ENCODE data around the gene SNX13.

Gene SNX13

GRCh38 chr7:17844514-17845196 is 95.6 kb downstream of the SNX13 start:
- POLR2A ChIA-PET, result no interaction called here
- DNase-seq (ENCODE audit: extremely low spot score), result no peak
- CTCF ChIA-PET, result interaction anchor here (0.6 kb wide), 1 partner anchor 9 kb away, joined by 3 read pairs; no protein-coding TSS in a partner anchor
- TF ChIP-seq ELF4 (IDR thresholded peaks at IDR 0.05), result no peak
- no peak for TF ChIP-seq CTBP1 (IDR thresholded peaks at IDR 0.05; ENCODE audit: borderline replicate concordance)
- TF ChIP-seq BHLHE40 (IDR thresholded peaks at IDR 0.05; ENCODE audit: borderline replicate concordance), result no peak
- no peak for TF ChIP-seq HDGF (IDR thresholded peaks at IDR 0.05; ENCODE audit: borderline replicate concordance)
- TF ChIP-seq L3MBTL2 (conservative IDR thresholded peaks at IDR 0.05), result no peak
- no peak for TF ChIP-seq LEF1 (IDR thresholded peaks at IDR 0.05; ENCODE audit: borderline replicate concordance)
- TF ChIP-seq FOXK2 (IDR thresholded peaks at IDR 0.05), result no peak
- TF ChIP-seq TARDBP (IDR thresholded peaks at IDR 0.05), result no peak
- no peak for TF ChIP-seq FOXM1 (IDR thresholded peaks at IDR 0.05; ENCODE audit: borderline replicate concordance)
- no peak for TF ChIP-seq ZNF384 (IDR thresholded peaks at IDR 0.05)

GRCh38 chr7:17844022-17844421 is 96.3 kb downstream of the SNX13 start:
- CTCF ChIA-PET, result no interaction called here
- POLR2A ChIA-PET, result no interaction called here
- no peak for DNase-seq (ENCODE audit: extremely low spot score)
- TF ChIP-seq BHLHE40 (IDR thresholded peaks at IDR 0.05; ENCODE audit: borderline replicate concordance) (no peak), FOXM1 (IDR thresholded peaks at IDR 0.05; ENCODE audit: borderline replicate concordance) (no peak), ELF4 (IDR thresholded peaks at IDR 0.05) (no peak), L3MBTL2 (conservative IDR thresholded peaks at IDR 0.05) (no peak), ARNT (IDR thresholded peaks at IDR 0.05) (no peak), NFRKB (IDR thresholded peaks at IDR 0.05) (no peak), ZNF384 (IDR thresholded peaks at IDR 0.05) (no peak), LEF1 (IDR thresholded peaks at IDR 0.05; ENCODE audit: borderline replicate concordance) (no peak), CTBP1 (IDR thresholded peaks at IDR 0.05; ENCODE audit: borderline replicate concordance) (no peak), PKNOX1 (IDR thresholded peaks at IDR 0.05) (no peak), TARDBP (IDR thresholded peaks at IDR 0.05) (no peak), FOXA1 (IDR thresholded peaks at IDR 0.05) (no peak), HDGF (IDR thresholded peaks at IDR 0.05; ENCODE audit: borderline replicate concordance) (no peak)

GRCh38 chr7:17843041-17843440 is 97.3 kb downstream of the SNX13 start:
- ChIA-PET CTCF (no interaction called here), POLR2A (no interaction called here)
- TF ChIP-seq PKNOX1 (IDR thresholded peaks at IDR 0.05), result no peak
- TF ChIP-seq ARNT (IDR thresholded peaks at IDR 0.05), result no peak
- no peak for TF ChIP-seq HDGF (IDR thresholded peaks at IDR 0.05; ENCODE audit: borderline replicate concordance)
- no peak for TF ChIP-seq FOXM1 (IDR thresholded peaks at IDR 0.05; ENCODE audit: borderline replicate concordance)
- TF ChIP-seq CTBP1 (IDR thresholded peaks at IDR 0.05; ENCODE audit: borderline replicate concordance), result no peak
- TF ChIP-seq TARDBP (IDR thresholded peaks at IDR 0.05), result no peak
- no peak for TF ChIP-seq NFRKB (IDR thresholded peaks at IDR 0.05)
- TF ChIP-seq SUZ12 (IDR thresholded peaks at IDR 0.05), result no peak
- TF ChIP-seq ELF4 (IDR thresholded peaks at IDR 0.05), result no peak
- TF ChIP-seq BHLHE40 (IDR thresholded peaks at IDR 0.05; ENCODE audit: borderline replicate concordance), result no peak
- no peak for TF ChIP-seq FOXA1 (IDR thresholded peaks at IDR 0.05)
- TF ChIP-seq SP1 (IDR thresholded peaks at IDR 0.05), result no peak
- no peak for TF ChIP-seq L3MBTL2 (conservative IDR thresholded peaks at IDR 0.05)
- TF ChIP-seq ZNF384 (IDR thresholded peaks at IDR 0.05), result no peak
- TF ChIP-seq FOXK2 (IDR thresholded peaks at IDR 0.05), result no peak
- TF ChIP-seq LEF1 (IDR thresholded peaks at IDR 0.05; ENCODE audit: borderline replicate concordance), result no peak

GRCh38 chr7:17832820-17833355 is 107.4 kb downstream of the SNX13 start:
- no peak for TF ChIP-seq TARDBP (IDR thresholded peaks at IDR 0.05)
- no peak for DNase-seq (ENCODE audit: extremely low spot score)
- CTCF ChIA-PET, result no interaction called here
- POLR2A ChIA-PET, result no interaction called here

More at GRCh38 chr7:17843041-17843440, 97.3 kb downstream of the SNX13 start:
- no peak for DNase-seq (ENCODE audit: extremely low spot score)

- POLR2A ChIA-PET, result no interaction called here
- DNase-seq (ENCODE audit: extremely low spot score), result no peak
- CTCF ChIA-PET, result no interaction called here
- TF ChIP-seq HDGF (IDR thresholded peaks at IDR 0.05; ENCODE audit: borderline replicate concordance) (no peak), SUZ12 (IDR thresholded peaks at IDR 0.05) (no peak), ARNT (IDR thresholded peaks at IDR 0.05) (no peak), PKNOX1 (IDR thresholded peaks at IDR 0.05) (no peak), L3MBTL2 (conservative IDR thresholded peaks at IDR 0.05) (no peak), ELF4 (IDR thresholded peaks at IDR 0.05) (no peak), LEF1 (IDR thresholded peaks at IDR 0.05; ENCODE audit: borderline replicate concordance) (no peak), BHLHE40 (IDR thresholded peaks at IDR 0.05; ENCODE audit: borderline replicate concordance) (no peak), FOXA1 (IDR thresholded peaks at IDR 0.05) (no peak), FOXK2 (IDR thresholded peaks at IDR 0.05) (no peak), ZNF384 (IDR thresholded peaks at IDR 0.05) (no peak), TARDBP (IDR thresholded peaks at IDR 0.05) (no peak), SP1 (IDR thresholded peaks at IDR 0.05) (no peak), NFRKB (IDR thresholded peaks at IDR 0.05) (no peak), CTBP1 (IDR thresholded peaks at IDR 0.05; ENCODE audit: borderline replicate concordance) (no peak), FOXM1 (IDR thresholded peaks at IDR 0.05; ENCODE audit: borderline replicate concordance) (no peak)
Measured at GRCh38 chr7:17832242-17832641, 108.1 kb downstream of the SNX13 start.

GRCh38 chr7:17830206-17830605 is 110.1 kb downstream of the SNX13 start:
- DNase-seq (ENCODE audit: extremely low spot score), result no peak
- POLR2A ChIA-PET, result no interaction called here
- CTCF ChIA-PET, result no interaction called here
- no peak for TF ChIP-seq FOXM1 (IDR thresholded peaks at IDR 0.05; ENCODE audit: borderline replicate concordance)
- no peak for TF ChIP-seq L3MBTL2 (conservative IDR thresholded peaks at IDR 0.05)
- TF ChIP-seq BHLHE40 (IDR thresholded peaks at IDR 0.05; ENCODE audit: borderline replicate concordance), result no peak
- TF ChIP-seq CTBP1 (IDR thresholded peaks at IDR 0.05; ENCODE audit: borderline replicate concordance), result no peak
- TF ChIP-seq HDGF (IDR thresholded peaks at IDR 0.05; ENCODE audit: borderline replicate concordance), result no peak
- TF ChIP-seq FOXA1 (IDR thresholded peaks at IDR 0.05), result no peak
- TF ChIP-seq ZNF384 (IDR thresholded peaks at IDR 0.05), result no peak
- no peak for TF ChIP-seq SP1 (IDR thresholded peaks at IDR 0.05)
- TF ChIP-seq ARNT (IDR thresholded peaks at IDR 0.05), result no peak
- TF ChIP-seq FOXK2 (IDR thresholded peaks at IDR 0.05), result no peak
- no peak for TF ChIP-seq TARDBP (IDR thresholded peaks at IDR 0.05)
- TF ChIP-seq ELF4 (IDR thresholded peaks at IDR 0.05), result no peak
